ENCODE data around the gene ZSCAN26. TPM values are rescaled to one million over a fixed set of nuclear protein-coding genes. Genes with fewer than 3 reads are reported as not detected.
A peak's percentile ranks its signal among the peaks of the same experiment; 100 is the strongest.

ZSCAN26 gene
- total RNA-seq, 4 donors from 2014 or later: 20.9 to 41.2 (median 36.2) TPM

GRCh38 chr6:28224131-28225055, 42.5 kb upstream of the ZSCAN26 start:
- no peak for TF ChIP-seq POLR2A (IDR thresholded peaks at IDR 0.05)
- TF ChIP-seq CTCF (IDR thresholded peaks at IDR 0.05): no peak
- Histone ChIP-seq H3K36me3 (peaks cover 12 to 18% of the 10 kb centered on the region in 2 donors), H3K9me3 (no peaks in the 10 kb centered on the region), H3K4me3 (replicated peaks in 1 of 3) (peak overlapping the region in 1 of 3 donors; percentile 76), H3K27ac (peak overlapping the region in 2 of 3 donors; percentile 54 to 68), H3K4me1 (peaks cover 0 to 7% of the 10 kb centered on the region in 2 donors), H3K27me3 (no peaks in the 10 kb centered on the region)
- intact Hi-C loops (cut with DNase I): no loop called here
- WGBS, 2 donors: 53 to 55% methylated on average over 9 of the region's 9 CpGs
- no peak for DNase-seq

- H3K36me3 ChIP-seq: peaks cover 16 to 18% of the 10 kb centered on the region in 2 donors
- peak within 1 kb of the TSS; percentile 8 to 76 (median 50) for H3K4me3 ChIP-seq (replicated peaks in 1 of 3)
- no peaks in the 10 kb centered on the region for H3K27me3 ChIP-seq
- intact Hi-C loops (cut with DNase I): no loop called here
- peak; percentile 90 for DNase-seq
- H3K4me1 ChIP-seq: peaks cover 0 to 7% of the 10 kb centered on the region in 2 donors
- peak within 1 kb of the TSS in 2 of 3 donors; percentile 54 to 68 for H3K27ac ChIP-seq
- WGBS, 2 donors: 0% methylated on average over 44 to 45 of the region's 45 CpGs
- TF ChIP-seq CTCF (IDR thresholded peaks at IDR 0.05) (no peak), POLR2A (IDR thresholded peaks at IDR 0.05) (peak in 1 of 2 donors; percentile 45)
- H3K9me3 ChIP-seq: no peaks in the 10 kb centered on the region
Observed at GRCh38 chr6:28225056-28225834, 41.7 kb upstream of the ZSCAN26 start, which contains the start of gene ZSCAN9. ZSCAN9 (plus strand) TSS chr6:28225275; CDS start chr6:28227085, 1,810 bp downstream.

GRCh38 chr6:28226460-28226859, 40.5 kb upstream of the ZSCAN26 start:
- intact Hi-C loops (cut with DNase I): no loop called here
- no peak for DNase-seq
- Histone ChIP-seq H3K4me1 (peaks cover 0 to 7% of the 10 kb centered on the region in 2 donors), H3K36me3 (peaks cover 19 to 28% of the 10 kb centered on the region in 2 donors), H3K9me3 (no peaks in the 10 kb centered on the region), H3K27me3 (no peaks in the 10 kb centered on the region), H3K27ac (no peak overlapping the region), H3K4me3 (replicated peaks in 1 of 3) (no peak overlapping the region)
- WGBS, 2 donors: 94 to 97% methylated on average over 2 of the region's 2 CpGs
- TF ChIP-seq CTCF (IDR thresholded peaks at IDR 0.05) (no peak), POLR2A (IDR thresholded peaks at IDR 0.05) (no peak)

GRCh38 chr6:28232785-28233184, 34.2 kb upstream of the ZSCAN26 start:
- WGBS, 2 donors: 97 to 98% methylated on average over 11 of the region's 11 CpGs
- Histone ChIP-seq H3K4me3 (replicated peaks in 1 of 3) (no peak overlapping the region), H3K4me1 (no peaks in the 10 kb centered on the region), H3K36me3 (peaks cover 19 to 33% of the 10 kb centered on the region in 2 donors), H3K27ac (no peak overlapping the region), H3K9me3 (no peaks in the 10 kb centered on the region), H3K27me3 (no peaks in the 10 kb centered on the region)
- intact Hi-C loops (cut with DNase I): no loop called here
- DNase-seq: no peak
- no peak for TF ChIP-seq POLR2A (IDR thresholded peaks at IDR 0.05)
- TF ChIP-seq CTCF (IDR thresholded peaks at IDR 0.05): no peak
